Activated T-helper 17 cell treated with anti-CD3 and anti-CD28 coated beads, Interleukin-2, amount 50 U/mL, for 72 hours (primary cell): ENCODE measurements around the gene C4A. TPM values are rescaled to one million over a fixed set of nuclear protein-coding genes. Genes with fewer than 3 reads are reported as not detected.
A peak's percentile ranks its signal among the peaks of the same experiment; 100 is the strongest.

Experiments used
- ATAC-seq: fragments of 150-1000 bp; cut with Tn5 transposase; replicated peaks from 2 replicates; pipeline ENCODE4 v1.10.0; 2021; ENCODE audit warnings: mild to moderate bottlenecking, moderate library complexity
- H3K27ac Mint-ChIP-seq: one replicate; pipeline ENCODE4 v1.8.0; 2022; ENCODE audit warnings: mixed read lengths
- H3K27me3 Mint-ChIP-seq: one replicate; pipeline ENCODE4 v1.8.0; 2022; ENCODE audit warnings: mixed read lengths
- H3K36me3 Mint-ChIP-seq: one replicate; pipeline ENCODE4 v1.8.0; 2022; ENCODE audit warnings: low read depth, mild to moderate bottlenecking, mixed read lengths
- H3K4me1 Mint-ChIP-seq: one replicate; pipeline ENCODE4 v1.8.0; 2022; ENCODE audit warnings: mixed read lengths
- H3K4me3 Mint-ChIP-seq: one replicate; pipeline ENCODE4 v1.8.0; 2022; ENCODE audit warnings: mild to moderate bottlenecking, mixed read lengths
- H3K9me3 Mint-ChIP-seq: one replicate; pipeline ENCODE4 v1.8.0; 2022; ENCODE audit warnings: mixed read lengths
- total RNA-seq, 2 donors: library from RNA; stranded (reverse); gene quantifications; one replicate each; pipeline ENCODE4 v1.2.3, GENCODE V29; 2022

C4A gene
- total RNA-seq, 2 donors from 2014 or later, result 6.5 to 6.9 TPM

DNA sequence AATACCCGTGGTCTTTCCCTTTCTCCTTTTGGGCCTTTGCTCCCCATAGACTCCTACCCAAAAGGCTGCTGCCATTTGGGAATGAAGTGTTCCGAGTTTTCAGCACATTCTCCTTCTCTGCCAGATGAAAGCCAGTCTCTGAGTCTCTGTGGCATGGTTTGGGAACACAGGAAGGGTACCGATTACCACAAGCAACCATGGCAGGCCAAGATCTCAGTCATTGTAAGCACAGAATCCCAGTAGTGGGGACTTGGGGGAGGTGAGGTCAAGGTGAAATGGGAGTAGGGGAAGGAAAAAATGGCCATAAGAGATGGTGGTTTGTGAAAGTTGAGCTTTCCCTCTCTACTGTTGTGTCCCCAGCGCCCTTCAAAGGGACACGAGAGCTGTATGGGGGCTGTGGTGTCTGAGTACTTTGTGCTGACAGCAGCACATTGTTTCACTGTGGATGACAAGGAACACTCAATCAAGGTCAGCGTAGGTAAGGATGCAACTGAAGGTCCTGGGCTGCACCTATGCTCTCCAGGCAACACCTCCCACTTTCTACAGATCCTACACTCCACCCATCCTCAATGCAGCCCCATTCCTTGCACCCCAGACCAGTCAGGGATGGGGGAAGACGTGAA, 31.8 kb upstream of the C4A start:
- Mint-ChIP-seq H3K9me3 (no peaks in the 10 kb centered on the region), H3K36me3 (peaks cover 44% of the 10 kb centered on the region), H3K27me3 (no peaks in the 10 kb centered on the region), H3K4me1 (peaks cover 4% of the 10 kb centered on the region), H3K4me3 (no peak overlapping the region), H3K27ac (no peak overlapping the region)
- ATAC-seq, result no peak

DNA sequence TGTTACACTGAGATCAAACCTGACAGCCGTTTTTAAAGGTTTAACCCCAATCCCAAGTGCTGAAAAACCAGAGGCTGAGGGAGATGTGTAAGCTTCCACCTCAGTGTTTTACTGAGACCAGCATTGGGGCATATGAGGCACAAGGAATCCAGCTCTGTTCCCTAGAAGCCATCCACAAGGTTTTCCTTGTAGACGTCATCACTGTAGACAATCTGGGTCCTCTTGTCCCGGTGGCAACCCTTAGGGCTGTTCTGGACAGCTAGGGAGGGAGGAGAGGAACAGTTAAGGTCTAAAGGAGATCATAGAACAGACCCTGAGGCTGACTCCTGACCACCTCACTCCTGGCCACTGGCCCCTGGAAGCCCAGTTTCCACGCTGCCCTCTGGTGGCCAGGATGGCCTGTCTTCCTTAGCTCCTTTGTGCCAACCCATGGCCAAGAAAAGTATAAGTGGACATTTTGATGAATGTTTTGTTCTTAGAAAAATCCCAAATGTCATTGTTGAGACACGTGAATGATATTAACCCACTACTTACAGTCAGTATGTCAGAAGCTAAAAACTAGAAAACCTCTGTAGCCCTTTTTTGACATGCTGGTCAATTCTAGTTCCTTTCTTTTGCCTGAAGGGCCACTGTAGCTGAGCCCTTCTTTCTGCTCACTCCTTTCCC, 29.6 kb upstream of the C4A start:
- Mint-ChIP-seq H3K36me3 (peaks cover 66% of the 10 kb centered on the region), H3K27ac (peak overlapping the region; percentile 5), H3K9me3 (no peaks in the 10 kb centered on the region), H3K27me3 (no peaks in the 10 kb centered on the region), H3K4me1 (peaks cover 7% of the 10 kb centered on the region), H3K4me3 (no peak overlapping the region)
- ATAC-seq, result peak; percentile 69

DNA sequence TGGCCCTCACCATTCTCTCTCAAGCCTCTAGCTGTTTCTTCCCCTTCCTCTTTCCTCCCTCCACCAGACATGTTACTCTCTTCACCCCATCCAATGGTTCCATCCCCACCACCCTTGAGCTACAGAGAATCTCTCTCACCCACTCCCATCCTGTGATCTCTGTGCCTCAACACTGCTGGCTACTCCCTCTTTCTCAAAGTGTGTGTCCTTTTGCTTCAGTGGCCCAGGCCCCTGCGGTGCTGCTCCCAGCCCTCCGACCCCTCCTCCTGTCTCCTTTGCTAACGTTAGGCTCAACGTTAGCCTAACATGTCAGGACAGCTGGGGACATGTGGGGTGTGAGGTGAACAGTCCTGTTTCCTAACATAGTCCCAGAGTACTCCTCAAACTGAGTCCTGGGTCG, 29.0 kb upstream of the C4A start:
- Mint-ChIP-seq H3K9me3 (no peaks in the 10 kb centered on the region), H3K4me1 (peaks cover 9% of the 10 kb centered on the region), H3K27ac (peak overlapping the region; percentile 5), H3K36me3 (peaks cover 67% of the 10 kb centered on the region), H3K27me3 (no peaks in the 10 kb centered on the region), H3K4me3 (no peak overlapping the region)
- ATAC-seq, result no peak

DNA sequence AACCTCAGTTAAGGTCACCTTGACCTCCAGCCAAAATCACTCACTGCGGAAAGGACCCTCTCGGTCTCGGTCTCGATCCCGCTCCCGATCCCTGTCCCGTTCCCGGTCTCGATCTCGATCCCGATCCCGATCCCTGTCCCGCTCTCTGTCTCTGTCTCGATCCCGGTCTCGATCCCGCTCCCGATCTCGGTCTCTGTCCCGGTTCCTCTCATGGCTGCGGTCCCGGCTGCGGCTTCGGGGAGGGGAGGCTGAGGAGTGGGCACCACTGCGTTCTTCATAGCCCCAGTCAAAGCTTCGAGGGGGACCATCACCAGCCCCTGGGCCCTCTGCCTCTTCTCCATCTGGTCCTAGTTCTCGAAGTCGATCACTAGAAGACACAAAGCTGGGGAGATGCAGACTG, 27.3 kb upstream of the C4A start:
- no peak overlapping the region for H3K4me3 Mint-ChIP-seq
- ATAC-seq, result no peak
- peaks cover 10% of the 10 kb centered on the region for H3K4me1 Mint-ChIP-seq
- H3K27me3 Mint-ChIP-seq, result no peaks in the 10 kb centered on the region
- H3K36me3 Mint-ChIP-seq, result peaks cover 77% of the 10 kb centered on the region
- H3K27ac Mint-ChIP-seq, result no peak overlapping the region
- no peaks in the 10 kb centered on the region for H3K9me3 Mint-ChIP-seq

DNA sequence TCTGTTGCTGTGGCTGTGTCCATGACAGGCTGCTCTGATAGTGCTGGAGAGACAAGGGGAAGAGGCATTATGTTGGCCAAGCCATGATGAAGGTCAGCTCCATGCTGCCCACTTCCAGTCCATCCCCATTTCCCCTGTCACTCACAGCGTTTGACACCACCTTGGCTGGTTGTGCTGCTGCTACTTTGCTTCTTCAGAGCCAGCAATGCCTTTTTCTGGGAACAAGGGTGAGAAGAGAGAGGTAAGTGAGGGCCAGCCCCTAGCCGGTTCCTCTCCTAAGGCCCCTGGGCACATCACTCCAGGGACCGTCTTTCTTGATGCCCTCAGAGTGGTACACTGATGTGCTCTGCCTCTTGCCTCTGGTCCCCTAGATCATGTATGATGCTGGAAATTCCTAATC, 25.1 kb upstream of the C4A start:
- no peak for ATAC-seq
- Mint-ChIP-seq H3K36me3 (peaks cover 85% of the 10 kb centered on the region), H3K27me3 (no peaks in the 10 kb centered on the region), H3K4me3 (peak overlapping the region; percentile 97), H3K4me1 (peaks cover 22% of the 10 kb centered on the region), H3K9me3 (no peaks in the 10 kb centered on the region), H3K27ac (peak overlapping the region; percentile 97)

DNA sequence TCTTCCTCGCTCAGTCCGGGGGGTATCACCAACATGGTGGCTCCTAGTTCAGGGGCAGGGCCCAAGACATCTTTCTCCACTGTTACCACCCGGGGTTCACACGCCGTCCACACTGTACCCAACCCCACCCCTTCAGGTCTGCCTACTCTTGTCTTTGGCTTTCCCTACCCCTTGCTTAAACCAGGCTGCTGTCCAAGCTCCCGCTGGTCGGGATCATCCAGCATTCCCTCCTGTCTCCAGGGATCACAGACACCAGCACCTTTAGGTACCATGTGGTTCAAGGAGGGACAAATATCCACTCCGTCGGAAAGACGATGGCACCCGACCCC, 23.5 kb upstream of the C4A start:
- peaks cover 86% of the 10 kb centered on the region for H3K36me3 Mint-ChIP-seq
- no peak for ATAC-seq
- H3K27ac Mint-ChIP-seq, result peak overlapping the region; percentile 97
- H3K27me3 Mint-ChIP-seq, result no peaks in the 10 kb centered on the region
- peak overlapping the region; percentile 97 for H3K4me3 Mint-ChIP-seq
- peaks cover 28% of the 10 kb centered on the region for H3K4me1 Mint-ChIP-seq
- no peaks in the 10 kb centered on the region for H3K9me3 Mint-ChIP-seq

DNA sequence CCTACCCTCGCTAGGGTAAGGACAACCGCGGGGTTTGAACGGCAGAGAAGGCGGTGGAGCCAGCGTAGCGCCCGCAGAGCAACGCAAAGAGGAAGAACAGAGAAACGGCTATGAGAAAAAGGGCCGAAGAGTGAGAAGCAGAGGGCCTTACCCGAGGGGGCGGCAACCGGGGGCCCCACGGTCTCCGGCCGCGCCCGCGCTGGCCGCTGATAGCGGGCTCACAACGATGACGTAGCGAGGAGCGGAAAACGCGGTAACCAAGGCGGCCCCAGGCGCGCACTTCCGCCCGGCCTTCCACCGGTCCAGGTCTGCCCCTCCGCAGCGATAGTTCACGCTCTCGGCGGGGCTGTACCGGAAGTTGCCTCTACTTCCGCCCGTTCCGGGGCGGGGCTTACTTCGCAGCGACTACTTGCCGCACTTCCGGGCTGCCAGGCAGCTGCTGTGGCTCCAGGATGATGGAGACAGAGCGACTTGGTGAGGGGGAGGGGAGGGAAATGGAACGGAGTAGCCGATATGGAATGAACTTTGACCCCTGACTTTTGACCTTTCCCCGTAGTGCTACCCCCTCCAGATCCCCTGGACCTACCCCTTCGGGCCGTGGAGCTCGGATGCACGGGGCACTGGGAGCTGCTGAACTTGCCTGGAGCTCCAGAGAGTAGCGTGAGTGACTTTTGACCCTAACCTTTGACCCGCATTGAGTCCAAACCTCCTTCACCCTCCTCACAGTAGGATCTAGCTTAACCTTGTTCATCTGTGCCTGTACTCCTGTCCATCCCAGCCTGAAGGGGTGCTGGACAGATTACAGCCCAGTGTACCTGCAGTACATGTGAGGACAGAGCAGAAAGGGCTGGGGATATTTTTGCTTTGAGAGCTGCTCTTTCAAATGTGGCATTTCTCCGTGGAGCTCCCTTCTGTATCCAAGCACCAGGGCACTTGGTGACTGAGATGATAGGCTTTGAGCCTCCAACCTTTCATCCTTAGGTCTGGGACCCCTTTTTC, 22.8 kb upstream of the C4A start, which contains the start of the genes NELFE and SKIC2:
Gene NELFE, minus strand, starts transcription at position 231 of the 999 bp plus-strand sequence. CDS start 525 bp downstream, outside the sequence.
Gene SKIC2, plus strand, starts transcription at position 435 of the 999 bp plus-strand sequence. Its CDS starts 18 bp downstream, at position 453.
- peaks cover 28% of the 10 kb centered on the region for H3K4me1 Mint-ChIP-seq
- H3K27ac Mint-ChIP-seq, result peak within 1 kb of the TSS; percentile 97
- H3K9me3 Mint-ChIP-seq, result no peaks in the 10 kb centered on the region
- ATAC-seq, result peak; percentile 100
- H3K4me3 Mint-ChIP-seq, result peak within 1 kb of the TSS; percentile 97
- peaks cover 86% of the 10 kb centered on the region for H3K36me3 Mint-ChIP-seq
- H3K27me3 Mint-ChIP-seq, result no peaks in the 10 kb centered on the region

DNA sequence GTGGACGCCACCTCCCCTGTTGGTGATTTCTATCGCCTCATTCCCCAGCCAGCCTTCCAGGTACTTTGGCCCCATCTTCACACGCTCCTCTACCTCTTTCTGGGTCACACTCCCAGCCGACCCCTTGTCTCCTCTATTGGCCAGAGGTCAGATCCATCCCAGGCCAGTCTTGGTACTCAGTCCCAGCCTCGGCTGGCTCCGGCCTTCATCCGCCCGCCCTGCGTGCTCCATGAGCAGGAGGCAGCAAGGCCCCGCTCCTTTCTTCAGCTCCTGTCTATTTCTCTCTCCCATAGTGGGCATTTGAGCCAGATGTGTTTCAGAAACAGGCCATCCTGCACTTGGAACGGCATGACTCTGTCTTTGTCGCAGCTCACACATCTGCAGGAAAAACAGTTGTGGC, 20.2 kb upstream of the C4A start:
- ATAC-seq, result no peak
- Mint-ChIP-seq H3K36me3 (peaks cover 86% of the 10 kb centered on the region), H3K27ac (peak overlapping the region; percentile 73)

DNA sequence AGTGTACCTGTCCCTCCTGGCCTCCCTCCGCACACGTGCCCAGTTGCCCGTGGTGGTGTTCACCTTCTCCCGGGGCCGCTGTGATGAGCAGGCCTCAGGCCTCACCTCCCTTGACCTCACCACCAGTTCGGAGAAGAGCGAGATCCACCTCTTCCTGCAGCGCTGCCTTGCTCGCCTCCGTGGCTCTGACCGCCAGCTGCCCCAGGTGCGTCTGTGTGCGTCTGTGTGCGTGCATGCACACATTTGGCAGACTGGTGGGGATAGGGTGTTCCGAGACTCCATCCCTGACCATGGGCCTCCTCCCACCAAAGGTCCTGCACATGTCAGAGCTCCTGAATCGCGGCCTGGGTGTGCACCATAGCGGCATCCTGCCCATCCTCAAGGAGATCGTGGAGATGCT, 17.9 kb upstream of the C4A start:
- Mint-ChIP-seq H3K27ac (no peak overlapping the region), H3K9me3 (no peaks in the 10 kb centered on the region), H3K36me3 (peaks cover 93% of the 10 kb centered on the region), H3K27me3 (no peaks in the 10 kb centered on the region), H3K4me3 (no peak overlapping the region), H3K4me1 (peaks cover 18% of the 10 kb centered on the region)
- ATAC-seq, result no peak

More for the DNA sequence above, 20.2 kb upstream of the C4A start:
- Mint-ChIP-seq H3K9me3 (no peaks in the 10 kb centered on the region), H3K27me3 (no peaks in the 10 kb centered on the region), H3K4me3 (no peak overlapping the region), H3K4me1 (peaks cover 28% of the 10 kb centered on the region)

DNA sequence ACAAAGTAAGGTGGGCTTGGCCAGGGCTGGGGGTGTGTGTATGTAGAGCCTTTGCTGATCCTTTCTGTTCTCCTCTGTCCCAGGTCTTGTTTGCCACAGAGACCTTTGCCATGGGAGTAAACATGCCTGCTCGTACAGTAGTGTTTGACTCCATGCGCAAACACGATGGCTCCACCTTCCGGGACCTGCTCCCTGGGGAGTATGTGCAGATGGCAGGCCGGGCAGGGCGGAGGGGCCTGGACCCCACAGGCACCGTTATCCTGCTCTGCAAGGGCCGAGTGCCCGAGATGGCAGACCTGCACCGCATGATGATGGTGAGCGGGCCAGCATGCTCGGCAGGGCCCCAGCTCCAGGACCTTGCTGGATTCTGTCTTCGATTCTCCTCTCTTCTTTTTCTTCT, 16.2 kb upstream of the C4A start:
- Mint-ChIP-seq H3K36me3 (peaks cover 97% of the 10 kb centered on the region), H3K4me1 (peaks cover 18% of the 10 kb centered on the region), H3K4me3 (no peak overlapping the region), H3K9me3 (no peaks in the 10 kb centered on the region), H3K27me3 (no peaks in the 10 kb centered on the region), H3K27ac (no peak overlapping the region)
- ATAC-seq, result no peak

DNA sequence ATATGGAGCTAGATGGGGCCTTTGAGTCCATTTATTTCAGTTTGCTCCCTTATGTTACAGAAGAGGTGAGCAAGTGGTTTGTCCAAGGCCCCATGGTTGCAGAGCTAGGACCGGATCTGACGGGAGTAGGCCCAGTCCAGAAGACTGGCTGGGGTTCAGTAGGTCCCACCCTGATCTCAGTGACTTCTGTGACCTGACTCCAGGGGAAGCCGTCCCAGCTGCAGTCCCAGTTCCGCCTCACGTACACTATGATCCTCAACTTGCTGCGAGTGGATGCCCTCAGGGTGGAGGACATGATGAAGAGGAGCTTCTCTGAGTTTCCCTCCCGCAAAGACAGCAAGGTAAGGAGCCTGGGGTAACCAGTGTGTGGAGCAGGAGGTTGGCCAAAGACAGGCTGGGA, 15.4 kb upstream of the C4A start:
- Mint-ChIP-seq H3K36me3 (peaks cover 89% of the 10 kb centered on the region), H3K4me3 (no peak overlapping the region), H3K27me3 (no peaks in the 10 kb centered on the region), H3K4me1 (peaks cover 16% of the 10 kb centered on the region), H3K27ac (no peak overlapping the region), H3K9me3 (no peaks in the 10 kb centered on the region)
- ATAC-seq, result no peak

DNA sequence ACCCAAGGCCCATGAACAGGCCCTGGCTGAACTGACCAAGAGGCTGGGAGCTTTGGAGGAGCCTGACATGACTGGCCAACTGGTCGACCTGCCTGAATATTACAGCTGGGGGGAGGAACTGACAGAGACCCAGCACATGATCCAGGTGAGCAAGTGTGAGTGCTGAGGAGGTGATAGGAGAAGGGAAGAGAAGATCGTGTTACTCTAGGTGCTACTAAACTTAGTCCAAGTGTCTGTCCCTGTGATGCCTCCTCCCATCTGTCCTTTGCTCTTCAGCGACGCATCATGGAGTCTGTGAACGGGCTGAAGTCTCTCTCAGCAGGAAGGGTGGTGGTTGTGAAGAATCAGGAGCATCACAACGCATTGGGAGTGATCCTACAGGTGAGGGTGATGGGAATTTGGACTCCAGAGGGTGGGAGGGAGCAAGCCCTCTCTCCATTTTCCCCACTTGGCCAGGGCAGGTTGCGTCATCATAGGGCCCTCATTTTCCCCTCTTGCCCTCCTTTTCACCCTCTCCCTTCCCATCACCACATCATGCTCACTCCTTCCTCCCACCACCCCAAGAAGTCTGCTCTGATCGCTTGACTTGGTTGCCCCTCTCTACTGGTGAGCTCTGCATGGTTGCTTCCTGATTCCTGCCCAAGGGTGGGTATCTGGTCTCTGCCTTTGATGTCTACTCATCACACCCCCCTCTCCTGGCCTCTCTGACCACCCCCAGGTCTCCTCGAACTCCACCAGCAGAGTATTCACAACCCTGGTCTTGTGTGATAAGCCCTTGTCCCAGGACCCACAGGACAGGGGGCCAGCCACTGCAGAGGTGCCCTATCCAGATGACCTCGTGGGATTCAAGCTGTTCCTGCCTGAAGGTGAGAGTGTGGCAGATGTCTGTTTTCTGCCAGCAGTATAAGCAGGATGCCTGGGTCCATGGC, 14.6 kb upstream of the C4A start:
- Mint-ChIP-seq H3K36me3 (peaks cover 89% of the 10 kb centered on the region), H3K27ac (peak overlapping the region; percentile 28)
- no peak for ATAC-seq

DNA sequence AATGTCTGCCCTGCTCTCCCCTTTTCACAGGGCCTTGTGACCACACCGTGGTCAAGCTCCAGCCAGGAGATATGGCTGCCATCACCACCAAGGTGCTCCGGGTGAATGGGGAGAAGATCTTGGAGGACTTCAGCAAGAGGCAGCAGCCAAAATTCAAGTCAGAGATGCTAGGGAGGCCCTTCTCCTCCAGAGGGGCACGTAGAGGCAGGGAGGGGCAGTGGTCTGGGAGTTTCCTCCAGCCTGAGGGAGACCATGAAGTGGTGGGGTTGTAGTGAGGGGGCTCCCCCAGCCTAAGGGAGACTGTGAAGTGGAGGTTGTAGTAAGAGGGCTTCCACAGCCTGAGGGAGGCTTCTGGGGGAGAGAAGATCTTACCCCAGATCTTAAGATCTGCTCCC, 13.9 kb upstream of the C4A start:
- no peak for ATAC-seq
- no peaks in the 10 kb centered on the region for H3K27me3 Mint-ChIP-seq
- H3K9me3 Mint-ChIP-seq, result no peaks in the 10 kb centered on the region
- H3K27ac Mint-ChIP-seq, result peak overlapping the region; percentile 28
- H3K4me1 Mint-ChIP-seq, result peaks cover 13% of the 10 kb centered on the region
- no peak overlapping the region for H3K4me3 Mint-ChIP-seq
- peaks cover 89% of the 10 kb centered on the region for H3K36me3 Mint-ChIP-seq

More for the DNA sequence above, 14.6 kb upstream of the C4A start:
- peaks cover 11% of the 10 kb centered on the region for H3K4me1 Mint-ChIP-seq
- no peaks in the 10 kb centered on the region for H3K9me3 Mint-ChIP-seq
- no peaks in the 10 kb centered on the region for H3K27me3 Mint-ChIP-seq
- H3K4me3 Mint-ChIP-seq, result no peak overlapping the region

DNA sequence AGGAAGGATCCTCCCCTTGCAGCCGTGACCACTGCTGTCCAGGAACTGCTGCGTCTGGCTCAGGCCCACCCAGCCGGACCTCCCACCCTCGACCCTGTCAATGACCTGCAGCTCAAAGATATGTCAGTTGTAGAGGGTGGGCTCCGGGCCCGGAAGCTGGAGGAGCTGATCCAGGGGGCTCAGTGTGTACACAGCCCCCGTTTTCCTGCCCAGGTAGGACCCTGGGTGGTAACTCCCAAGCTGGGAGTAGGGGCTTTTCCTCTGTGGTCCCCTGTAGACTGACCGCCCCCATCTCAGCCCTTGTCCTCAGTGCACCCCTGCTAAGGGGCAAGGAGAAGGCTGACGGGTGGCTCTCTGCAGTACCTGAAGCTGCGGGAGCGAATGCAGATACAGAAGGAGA, 13.5 kb upstream of the C4A start:
- H3K4me1 Mint-ChIP-seq, result peaks cover 17% of the 10 kb centered on the region
- H3K27ac Mint-ChIP-seq, result no peak overlapping the region
- no peaks in the 10 kb centered on the region for H3K9me3 Mint-ChIP-seq
- ATAC-seq, result no peak
- no peaks in the 10 kb centered on the region for H3K27me3 Mint-ChIP-seq
- H3K4me3 Mint-ChIP-seq, result no peak overlapping the region
- peaks cover 89% of the 10 kb centered on the region for H3K36me3 Mint-ChIP-seq
